Measurements from ENCODE around the gene DLG4.

DNA sequence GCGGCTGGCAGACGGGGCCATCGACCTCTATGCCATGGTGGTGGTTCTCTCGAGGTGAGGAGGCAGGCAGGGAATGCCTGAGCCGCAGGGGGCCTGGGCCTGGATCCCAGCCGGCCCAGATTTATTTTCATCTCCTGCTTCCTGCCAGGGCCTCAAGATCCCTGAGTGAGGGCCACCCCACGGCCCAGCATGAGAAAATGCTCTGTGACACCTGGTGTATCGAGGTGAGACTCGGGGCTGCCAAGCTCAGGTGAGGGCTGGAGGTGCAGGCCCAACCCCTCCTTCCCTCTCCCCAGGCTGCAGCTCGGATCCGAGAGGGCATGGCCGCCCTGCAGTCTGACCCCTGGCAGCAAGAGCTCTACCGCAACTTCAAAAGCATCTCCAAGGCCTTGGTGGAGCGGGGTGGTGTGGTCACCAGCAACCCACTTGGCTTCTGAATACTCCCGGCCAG is 5.0 kb upstream of the DLG4 start:
- TF ChIP-seq POLR2AphosphoS5 (IDR thresholded peaks at IDR 0.05; ENCODE audit: borderline replicate concordance, low read depth, low read length) = no peak
- no peak for TF ChIP-seq EZH2 (IDR thresholded peaks at IDR 0.05)
